Measurements from ENCODE around the gene PPFIA4.

PPFIA4 gene

GRCh38 chr1:203124546-203125317, 98.4 kb downstream of the PPFIA4 start:
- TF ChIP-seq, protein P1, sequence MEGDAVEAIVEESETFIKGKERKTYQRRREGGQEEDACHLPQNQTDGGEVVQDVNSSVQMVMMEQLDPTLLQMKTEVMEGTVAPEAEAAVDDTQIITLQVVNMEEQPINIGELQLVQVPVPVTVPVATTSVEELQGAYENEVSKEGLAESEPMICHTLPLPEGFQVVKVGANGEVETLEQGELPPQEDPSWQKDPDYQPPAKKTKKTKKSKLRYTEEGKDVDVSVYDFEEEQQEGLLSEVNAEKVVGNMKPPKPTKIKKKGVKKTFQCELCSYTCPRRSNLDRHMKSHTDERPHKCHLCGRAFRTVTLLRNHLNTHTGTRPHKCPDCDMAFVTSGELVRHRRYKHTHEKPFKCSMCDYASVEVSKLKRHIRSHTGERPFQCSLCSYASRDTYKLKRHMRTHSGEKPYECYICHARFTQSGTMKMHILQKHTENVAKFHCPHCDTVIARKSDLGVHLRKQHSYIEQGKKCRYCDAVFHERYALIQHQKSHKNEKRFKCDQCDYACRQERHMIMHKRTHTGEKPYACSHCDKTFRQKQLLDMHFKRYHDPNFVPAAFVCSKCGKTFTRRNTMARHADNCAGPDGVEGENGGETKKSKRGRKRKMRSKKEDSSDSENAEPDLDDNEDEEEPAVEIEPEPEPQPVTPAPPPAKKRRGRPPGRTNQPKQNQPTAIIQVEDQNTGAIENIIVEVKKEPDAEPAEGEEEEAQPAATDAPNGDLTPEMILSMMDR (conservative IDR thresholded peaks at IDR 0.05; ENCODE audit: control insufficient read depth, insufficient read depth, low read depth, low read length) = no peak
- no peak overlapping the region for H3K4me3 ChIP-seq (ENCODE audit: control insufficient read depth, low read depth, low read length)
- DNase-seq (ENCODE audit: low read depth) = peak; percentile 30

DNA sequence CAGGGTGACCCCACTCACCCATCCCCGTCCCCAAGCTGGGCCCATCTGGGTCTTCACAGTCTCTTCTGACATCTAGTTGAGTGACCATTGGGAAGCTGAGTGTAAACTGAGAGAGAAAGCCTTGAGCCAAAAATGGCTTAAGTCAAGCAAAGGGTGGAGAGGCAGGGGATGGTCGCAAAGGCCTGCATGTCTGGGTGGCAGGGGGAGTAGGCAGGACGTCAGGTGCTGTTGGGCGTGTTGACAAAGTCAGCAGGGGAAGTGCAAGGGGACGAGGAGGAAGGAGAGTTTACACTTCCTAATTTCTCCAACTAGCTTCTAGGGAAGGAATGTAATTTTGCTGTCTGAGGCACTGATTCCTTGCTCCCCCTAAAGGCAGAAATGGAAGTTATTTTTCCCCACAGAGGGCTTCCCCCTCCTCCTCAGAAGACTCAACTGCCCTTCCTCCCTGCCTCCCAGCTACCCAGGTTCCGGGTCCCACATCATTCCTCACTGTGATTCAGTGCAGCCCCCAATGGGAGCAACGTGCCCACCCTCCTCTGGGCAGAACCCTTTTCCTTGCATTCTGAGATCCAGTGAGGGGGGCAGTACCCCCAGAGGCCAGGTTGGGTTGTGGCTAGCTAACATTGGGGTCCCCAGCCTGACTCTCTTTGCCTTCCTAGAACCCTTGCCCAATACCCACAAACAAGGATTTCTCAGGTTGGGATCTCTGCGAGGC, 100.0 kb downstream of the PPFIA4 start:
- no peak overlapping the region for H3K4me3 ChIP-seq (ENCODE audit: control insufficient read depth, low read depth, low read length)
- TF ChIP-seq, protein P1 (conservative IDR thresholded peaks at IDR 0.05; ENCODE audit: control insufficient read depth, insufficient read depth, low read depth, low read length) = peak; percentile 53
- peak; percentile 15 for DNase-seq (ENCODE audit: low read depth)

DNA sequence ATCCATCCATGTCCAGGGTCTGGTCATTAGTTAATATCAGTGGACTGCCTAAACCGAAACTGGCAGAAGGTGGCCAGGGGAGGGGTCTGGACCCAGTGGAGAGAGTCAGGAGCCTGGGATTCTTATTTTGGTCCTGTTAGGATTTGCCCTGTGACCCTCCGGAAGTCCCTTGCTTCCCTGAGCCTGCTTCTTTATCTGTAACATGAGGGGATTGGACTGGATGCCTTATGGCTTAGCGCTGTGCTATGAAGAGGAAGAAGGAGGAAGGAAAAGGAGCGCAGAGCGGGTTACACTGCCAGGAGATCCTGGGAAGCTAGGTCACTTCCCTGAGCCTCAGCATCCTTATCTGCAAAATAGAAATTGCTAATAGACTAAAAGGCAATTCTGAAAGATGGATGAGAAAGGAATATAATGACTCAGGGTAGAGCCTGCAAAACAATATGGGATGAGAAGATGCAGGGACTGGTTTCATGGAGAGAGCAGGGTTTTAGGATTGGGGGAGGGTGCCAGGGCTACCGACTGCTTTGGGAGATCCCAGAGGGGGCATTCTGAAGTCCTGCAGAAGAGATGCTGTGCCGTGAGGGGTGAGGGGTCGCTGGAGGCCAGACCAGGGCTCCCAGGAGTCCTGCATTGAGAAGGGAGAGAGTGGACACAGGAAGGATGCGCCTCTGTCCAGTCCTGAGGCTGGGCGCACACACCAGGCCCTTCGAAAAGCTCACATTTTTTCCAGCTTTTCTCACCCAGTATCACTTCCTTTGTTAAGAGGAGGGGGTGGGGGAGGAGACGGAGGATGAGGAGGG, 100.8 kb downstream of the PPFIA4 start:
- no peak for DNase-seq (ENCODE audit: low read depth)
- H3K4me3 ChIP-seq (ENCODE audit: control insufficient read depth, low read depth, low read length) = no peak overlapping the region
- TF ChIP-seq, protein P1 (conservative IDR thresholded peaks at IDR 0.05; ENCODE audit: control insufficient read depth, insufficient read depth, low read depth, low read length) = no peak

DNA sequence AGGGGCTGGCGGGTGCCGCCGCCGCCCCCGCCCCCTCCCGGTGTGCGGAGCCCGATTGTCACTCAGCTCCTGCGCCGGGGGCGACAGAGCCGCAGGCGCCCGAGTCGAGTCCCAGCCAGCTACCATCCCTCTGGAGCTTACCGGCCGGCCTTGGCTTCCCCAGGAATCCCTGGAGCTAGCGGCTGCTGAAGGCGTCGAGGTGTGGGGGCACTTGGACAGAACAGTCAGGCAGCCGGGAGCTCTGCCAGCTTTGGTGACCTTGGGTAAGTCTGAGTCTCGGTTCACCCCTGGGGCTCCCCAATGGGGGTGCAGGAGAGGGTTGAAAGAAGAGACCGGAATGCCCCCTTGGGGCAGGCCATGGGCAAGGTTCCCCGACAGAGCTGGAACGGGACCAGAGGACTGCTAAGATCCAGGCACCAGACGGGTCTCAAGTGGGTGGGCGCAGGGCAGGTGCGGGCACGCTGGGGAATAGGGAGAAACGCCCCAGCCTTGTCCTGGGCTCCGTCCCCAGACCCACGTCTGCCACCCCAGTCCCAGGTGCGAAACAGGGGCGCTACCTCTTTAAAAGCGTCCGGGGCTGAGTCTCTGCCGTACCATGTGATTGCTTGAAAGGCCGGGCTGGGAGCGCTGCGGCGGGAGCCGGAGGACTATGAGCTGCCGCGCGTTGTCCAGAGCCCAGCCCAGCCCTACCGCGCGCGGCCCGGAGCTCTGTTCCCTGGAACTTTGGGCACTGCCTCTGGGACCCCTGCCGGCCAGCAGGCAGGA, 101.6 kb downstream of the PPFIA4 start, which contains the start of gene ADORA1:
Gene ADORA1 (plus strand): TSS at position 61 of the 765 bp plus-strand sequence. CDS start 1,116 bp downstream, outside the sequence.
- H3K4me3 ChIP-seq (ENCODE audit: control insufficient read depth, low read depth, low read length) = peak within 1 kb of the TSS; percentile 7
- peak; percentile 23 for DNase-seq (ENCODE audit: low read depth)
- TF ChIP-seq, protein P1 (conservative IDR thresholded peaks at IDR 0.05; ENCODE audit: control insufficient read depth, insufficient read depth, low read depth, low read length) = no peak

DNA sequence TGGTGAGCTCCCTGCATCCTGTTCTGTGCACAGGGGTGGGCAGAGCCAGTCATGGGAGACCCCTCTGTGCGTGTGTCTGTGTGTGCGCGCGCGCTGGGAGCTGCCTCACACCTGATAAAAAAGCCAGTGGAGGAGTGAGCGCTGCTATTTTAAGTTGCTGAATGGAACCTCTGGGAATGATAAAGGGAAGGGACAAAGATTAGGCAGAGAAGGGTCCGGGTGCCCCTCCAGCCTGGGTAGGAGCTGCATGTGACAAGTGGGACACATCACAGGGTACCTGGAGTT, 102.1 kb downstream of the PPFIA4 start:
- TF ChIP-seq, protein P1 (conservative IDR thresholded peaks at IDR 0.05; ENCODE audit: control insufficient read depth, insufficient read depth, low read depth, low read length) = no peak
- H3K4me3 ChIP-seq (ENCODE audit: control insufficient read depth, low read depth, low read length) = no peak overlapping the region
- no peak for DNase-seq (ENCODE audit: low read depth)

Data from fibroblast of mammary gland (primary cell).